ENCODE data around the gene CATSPERD.

The CATSPERD gene, protein sequence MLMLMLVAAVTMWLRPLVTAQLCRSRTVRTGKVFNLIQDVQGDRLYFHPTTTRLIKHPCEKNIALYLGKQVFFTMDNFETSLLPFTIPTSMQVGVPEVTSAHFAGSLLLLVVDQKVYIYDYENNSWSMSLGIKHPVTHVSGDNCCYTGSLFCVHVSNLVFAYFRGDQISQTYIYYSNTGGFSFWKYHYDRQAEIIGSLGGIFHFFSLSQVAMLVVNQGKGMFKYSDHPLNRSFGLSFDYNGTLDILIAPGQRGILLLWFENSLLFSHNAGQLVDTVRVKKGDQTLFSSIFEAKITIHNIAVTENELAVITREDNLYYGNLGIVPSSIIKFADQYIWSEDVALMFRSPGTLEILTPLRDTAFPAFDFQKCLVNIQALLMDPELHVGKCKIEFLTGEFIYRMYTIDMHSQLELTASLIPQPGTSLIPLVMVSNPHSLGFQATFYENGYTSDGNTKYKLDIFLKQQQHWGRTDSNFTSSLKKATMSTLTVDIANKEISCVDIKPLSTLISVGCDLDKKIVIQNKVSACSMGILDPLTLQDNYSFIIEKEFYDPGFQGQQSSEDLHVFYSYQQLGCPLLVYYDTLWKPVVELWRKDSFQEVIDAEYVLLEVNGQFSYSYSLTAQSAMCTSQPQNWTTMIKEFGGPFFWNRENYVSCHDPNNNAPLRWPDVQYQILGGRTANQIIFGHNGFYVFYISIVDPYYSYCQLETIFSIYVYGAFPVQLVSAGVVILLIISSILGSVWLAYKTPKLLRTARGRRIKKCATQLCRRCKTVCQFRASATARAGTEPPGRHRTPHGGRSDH

DNA sequence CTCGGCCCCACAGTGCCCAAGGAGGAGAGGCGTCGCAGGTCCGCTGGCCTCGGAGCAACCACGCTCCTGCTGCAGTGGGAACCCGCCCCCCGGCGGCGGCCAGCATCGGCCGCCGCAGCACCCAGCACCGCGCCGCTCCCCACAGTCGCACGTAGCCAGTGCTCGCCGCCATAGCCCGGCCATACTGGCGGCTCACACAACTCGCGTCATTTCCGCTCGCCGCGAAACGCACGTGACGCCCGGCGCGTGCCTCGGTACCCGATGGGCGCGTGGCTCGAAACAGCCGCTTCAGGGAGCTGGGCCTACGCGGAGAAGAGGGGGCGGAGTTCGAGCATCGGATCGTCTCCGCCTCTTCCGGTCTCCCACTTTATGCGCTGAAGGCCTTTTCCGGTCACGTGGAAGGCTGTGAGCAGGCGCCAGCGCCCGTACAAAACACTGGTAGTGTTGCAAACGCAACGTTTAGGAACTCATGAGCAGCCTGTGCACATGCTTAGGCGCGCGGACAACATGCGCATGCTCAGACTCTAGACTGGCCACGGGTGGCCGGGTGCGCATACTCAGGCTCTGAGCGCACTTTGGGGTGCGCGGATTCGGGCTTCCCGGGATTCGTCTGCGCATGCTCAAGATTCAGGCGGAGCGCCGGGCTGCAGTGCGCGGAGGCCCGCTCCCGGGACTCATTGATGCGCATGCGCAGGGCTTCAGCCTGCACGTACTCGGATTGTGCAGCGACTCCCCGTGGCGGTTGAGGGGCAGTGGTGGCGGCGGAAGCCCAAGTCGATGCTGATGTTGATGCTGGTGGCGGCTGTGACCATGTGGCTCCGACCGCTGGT lies at the start of gene CATSPERD, which contains the start of gene LONP1:
CATSPERD (plus strand) TSS at position 677 of the 830 bp plus-strand sequence; CDS start at position 778, 101 bp downstream.
LONP1 (minus strand) TSS at position 186 of the 830 bp plus-strand sequence; CDS start at position 172, 14 bp downstream.
- Mint-ChIP-seq H3K36me3 (ENCODE audit: low read depth) (peaks cover 13% of the 10 kb centered on the region), H3K4me3 (peak within 1 kb of the TSS; percentile 85), H3K4me1 (ENCODE audit: low read depth) (peaks cover 29% of the 10 kb centered on the region), H3K27ac (peak within 1 kb of the TSS; percentile 93), H3K9me3 (no peaks in the 10 kb centered on the region), H3K27me3 (peaks cover 2% of the 10 kb centered on the region)
- intact Hi-C loops (cut with micrococcal nuclease) = loop anchor here (1.0 to 2.0 kb wide), 3 partner anchors 30 to 185 kb away; partner anchors contain the start of genes MICOS13, RPL36 and VMAC

DNA sequence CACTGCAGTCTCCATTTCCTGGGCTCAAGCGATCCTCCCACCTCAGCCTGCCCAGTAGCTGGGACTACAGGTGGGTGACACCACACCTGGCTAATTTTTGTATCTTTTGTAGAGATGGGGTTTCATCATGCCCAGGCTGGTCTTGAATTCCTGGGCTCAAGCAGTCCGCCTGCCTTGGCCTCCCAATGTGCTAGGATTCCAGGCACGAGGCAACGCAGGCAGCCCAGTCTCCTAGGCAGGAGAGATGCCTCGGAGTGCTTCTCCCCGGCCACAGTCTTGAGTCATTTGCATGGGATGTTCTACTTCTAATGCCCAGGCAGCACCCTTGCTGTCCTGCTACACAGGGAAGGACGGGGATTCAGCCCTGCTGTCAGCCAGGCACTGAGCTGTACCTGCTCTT lies 48.8 kb upstream of the CATSPERD start:
- no peaks in the 10 kb centered on the region for H3K9me3 Mint-ChIP-seq
- H3K36me3 Mint-ChIP-seq (ENCODE audit: low read depth) = peaks cover 77% of the 10 kb centered on the region
- no peak overlapping the region for H3K27ac Mint-ChIP-seq
- intact Hi-C loops (cut with micrococcal nuclease) = no loop called here
- no peak overlapping the region for H3K4me3 Mint-ChIP-seq
- H3K4me1 Mint-ChIP-seq (ENCODE audit: low read depth) = no peaks in the 10 kb centered on the region
- no peaks in the 10 kb centered on the region for H3K27me3 Mint-ChIP-seq

DNA sequence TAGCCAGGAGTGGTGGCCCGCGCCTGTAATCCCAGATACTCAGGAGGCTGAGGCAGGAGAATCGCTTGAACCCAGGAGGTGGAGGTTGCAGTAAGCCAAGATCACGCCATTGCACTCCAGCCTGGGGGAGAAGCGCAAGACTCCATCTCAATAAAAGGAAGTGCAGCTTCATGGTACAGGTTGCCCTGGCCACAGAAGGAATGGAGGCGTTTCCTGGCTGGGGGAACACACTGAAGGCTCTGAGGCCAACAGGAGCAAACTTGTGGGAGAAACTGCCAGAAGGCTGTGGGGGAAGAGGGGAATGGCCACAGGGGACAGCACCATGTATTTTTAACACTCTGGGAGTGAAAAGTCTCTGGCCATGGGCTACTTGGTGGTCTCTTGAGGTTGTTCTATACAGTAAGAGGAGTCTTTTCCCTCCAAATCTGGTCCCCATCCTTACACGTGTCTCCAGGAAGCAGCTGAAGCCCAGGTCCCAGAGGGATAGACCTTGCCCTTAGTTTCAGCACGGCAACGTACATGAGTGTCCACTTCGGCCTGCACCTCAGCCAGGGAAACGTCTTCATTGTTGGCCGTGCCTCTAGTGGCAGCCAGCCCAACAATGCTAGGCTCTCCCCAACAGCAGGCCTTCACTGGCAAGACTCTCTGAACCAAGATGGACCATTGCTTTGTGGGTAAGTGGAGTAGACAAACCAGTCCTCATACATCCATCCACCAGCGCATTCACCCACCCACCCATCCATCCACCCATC lies 47.6 kb upstream of the CATSPERD start:
- H3K27me3 Mint-ChIP-seq = no peaks in the 10 kb centered on the region
- intact Hi-C loops (cut with micrococcal nuclease) = no loop called here
- H3K4me1 Mint-ChIP-seq (ENCODE audit: low read depth) = no peaks in the 10 kb centered on the region
- H3K4me3 Mint-ChIP-seq = no peak overlapping the region
- H3K27ac Mint-ChIP-seq = no peak overlapping the region
- no peaks in the 10 kb centered on the region for H3K9me3 Mint-ChIP-seq
- peaks cover 74% of the 10 kb centered on the region for H3K36me3 Mint-ChIP-seq (ENCODE audit: low read depth)

DNA sequence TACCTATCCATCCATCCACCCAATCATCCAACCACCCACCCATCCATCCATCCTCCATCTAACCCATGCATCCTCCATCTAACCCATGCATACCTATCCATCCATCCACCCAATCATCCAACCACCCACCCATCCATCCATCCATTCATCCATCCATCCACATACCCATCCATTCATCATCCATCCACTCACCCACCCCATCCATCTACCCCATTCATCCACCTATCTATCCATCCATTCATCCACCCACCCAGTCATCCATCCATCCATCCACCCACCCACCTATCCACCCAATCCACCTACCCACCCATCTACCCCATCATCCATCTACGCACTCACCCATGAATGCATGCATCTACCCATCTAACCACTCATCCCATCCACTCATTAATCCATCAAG lies 46.7 kb upstream of the CATSPERD start:
- H3K27me3 Mint-ChIP-seq = no peaks in the 10 kb centered on the region
- H3K4me3 Mint-ChIP-seq = no peak overlapping the region
- peaks cover 70% of the 10 kb centered on the region for H3K36me3 Mint-ChIP-seq (ENCODE audit: low read depth)
- intact Hi-C loops (cut with micrococcal nuclease) = no loop called here
- no peaks in the 10 kb centered on the region for H3K9me3 Mint-ChIP-seq
- H3K27ac Mint-ChIP-seq = no peak overlapping the region
- no peaks in the 10 kb centered on the region for H3K4me1 Mint-ChIP-seq (ENCODE audit: low read depth)

DNA sequence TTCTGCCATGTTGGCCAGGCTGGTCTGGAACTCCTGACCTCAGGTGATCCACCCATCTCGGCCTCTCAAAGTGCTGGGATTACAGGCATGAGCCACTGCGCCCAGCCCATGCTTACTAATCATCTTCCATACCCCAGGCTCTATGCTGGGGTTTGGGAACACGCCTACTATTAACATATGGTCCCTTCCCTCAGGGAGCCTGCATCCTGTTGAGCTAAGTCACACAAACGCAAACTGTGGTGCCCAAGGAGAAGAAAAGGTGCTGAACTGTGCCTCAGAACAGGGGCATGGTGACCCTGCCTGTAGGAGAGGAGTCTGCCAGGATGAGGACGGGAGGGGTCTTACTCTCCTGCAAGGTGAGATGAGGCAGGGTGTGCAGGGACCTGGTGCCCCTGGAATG lies 45.7 kb upstream of the CATSPERD start:
- Mint-ChIP-seq H3K4me3 (no peak overlapping the region), H3K36me3 (ENCODE audit: low read depth) (peaks cover 61% of the 10 kb centered on the region), H3K27ac (no peak overlapping the region), H3K9me3 (no peaks in the 10 kb centered on the region), H3K4me1 (ENCODE audit: low read depth) (peaks cover 9% of the 10 kb centered on the region), H3K27me3 (no peaks in the 10 kb centered on the region)
- intact Hi-C loops (cut with micrococcal nuclease) = no loop called here

DNA sequence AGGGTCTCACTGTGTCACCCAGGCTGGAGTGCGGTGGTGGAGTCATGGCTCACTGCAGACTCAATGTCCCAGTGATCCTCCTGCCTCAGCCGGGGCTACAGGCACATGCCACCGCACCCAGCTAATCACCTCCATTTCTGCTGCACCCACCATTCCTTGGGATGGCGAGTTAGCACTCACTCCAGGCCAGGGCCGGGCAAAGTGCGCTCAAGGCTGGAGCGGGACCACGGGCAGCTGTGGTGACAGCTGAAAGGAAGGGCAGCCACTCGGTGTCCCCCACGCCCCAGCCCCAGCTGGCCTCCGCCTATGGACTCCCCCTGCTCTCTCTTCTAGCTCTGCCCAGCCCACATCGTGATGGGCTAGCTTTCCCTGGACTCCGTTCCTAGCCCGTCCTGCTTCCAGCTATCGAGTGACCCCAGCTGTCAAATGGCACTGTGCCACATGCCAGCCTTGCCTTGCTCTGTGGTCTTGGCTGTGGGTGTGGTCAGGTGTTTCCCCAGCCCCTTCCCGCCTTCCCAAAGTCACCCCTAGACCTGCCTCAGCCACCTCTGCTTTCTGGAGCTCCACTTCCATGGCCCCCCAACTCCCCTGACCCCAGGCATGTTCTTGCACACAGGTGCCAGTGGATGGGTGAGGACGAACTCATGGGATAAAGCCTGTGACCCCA lies 44.2 kb upstream of the CATSPERD start:
- Mint-ChIP-seq H3K4me3 (no peak overlapping the region), H3K36me3 (ENCODE audit: low read depth) (peaks cover 57% of the 10 kb centered on the region), H3K4me1 (ENCODE audit: low read depth) (peaks cover 13% of the 10 kb centered on the region), H3K27me3 (peaks cover under 1% of the 10 kb centered on the region), H3K27ac (no peak overlapping the region), H3K9me3 (no peaks in the 10 kb centered on the region)
- intact Hi-C loops (cut with micrococcal nuclease) = no loop called here

DNA sequence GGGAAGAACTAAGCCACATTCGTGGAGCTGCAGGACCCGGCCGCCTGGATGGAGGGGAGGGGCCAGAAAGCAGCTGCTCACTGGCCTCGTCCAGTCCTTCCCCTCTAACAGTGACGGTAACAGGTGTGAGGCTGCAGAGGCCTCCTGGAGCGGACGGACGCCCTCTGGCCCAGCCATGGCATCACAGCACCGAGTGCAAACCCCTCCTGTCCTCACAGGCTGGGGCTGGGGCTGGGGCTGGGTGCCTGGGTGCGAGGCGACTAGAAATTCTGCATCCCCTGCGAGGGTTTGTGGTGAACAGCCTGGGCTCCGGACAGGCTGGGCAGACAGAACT lies 43.7 kb upstream of the CATSPERD start:
- peaks cover 6% of the 10 kb centered on the region for H3K27me3 Mint-ChIP-seq
- no peak overlapping the region for H3K4me3 Mint-ChIP-seq
- peaks cover 52% of the 10 kb centered on the region for H3K36me3 Mint-ChIP-seq (ENCODE audit: low read depth)
- peaks cover 18% of the 10 kb centered on the region for H3K4me1 Mint-ChIP-seq (ENCODE audit: low read depth)
- intact Hi-C loops (cut with micrococcal nuclease) = no loop called here
- no peak overlapping the region for H3K27ac Mint-ChIP-seq
- H3K9me3 Mint-ChIP-seq = no peaks in the 10 kb centered on the region

DNA sequence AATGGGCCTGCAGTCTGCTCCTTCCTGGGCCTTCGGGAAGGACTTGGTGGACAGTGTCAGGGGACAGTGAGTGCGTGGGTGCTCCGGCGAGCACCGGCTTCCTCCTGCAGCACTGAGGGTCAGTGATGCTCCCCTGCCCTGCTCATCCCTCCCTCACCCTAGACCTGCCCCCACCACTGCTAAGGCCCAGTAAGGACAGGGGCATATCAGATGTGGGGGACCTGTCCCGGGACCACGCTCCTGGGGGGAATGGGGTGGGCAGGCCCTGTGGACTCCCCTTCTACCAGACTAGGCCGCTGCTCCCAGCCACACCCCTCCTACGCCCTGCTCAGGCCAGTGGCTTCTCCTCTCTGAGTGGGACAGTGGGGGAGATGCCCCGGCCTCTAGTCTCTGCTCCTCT lies 43.3 kb upstream of the CATSPERD start:
- no peak overlapping the region for H3K4me3 Mint-ChIP-seq
- H3K4me1 Mint-ChIP-seq (ENCODE audit: low read depth) = peaks cover 22% of the 10 kb centered on the region
- intact Hi-C loops (cut with micrococcal nuclease) = no loop called here
- peaks cover 48% of the 10 kb centered on the region for H3K36me3 Mint-ChIP-seq (ENCODE audit: low read depth)
- no peak overlapping the region for H3K27ac Mint-ChIP-seq
- H3K27me3 Mint-ChIP-seq = peaks cover 8% of the 10 kb centered on the region
- H3K9me3 Mint-ChIP-seq = no peaks in the 10 kb centered on the region

DNA sequence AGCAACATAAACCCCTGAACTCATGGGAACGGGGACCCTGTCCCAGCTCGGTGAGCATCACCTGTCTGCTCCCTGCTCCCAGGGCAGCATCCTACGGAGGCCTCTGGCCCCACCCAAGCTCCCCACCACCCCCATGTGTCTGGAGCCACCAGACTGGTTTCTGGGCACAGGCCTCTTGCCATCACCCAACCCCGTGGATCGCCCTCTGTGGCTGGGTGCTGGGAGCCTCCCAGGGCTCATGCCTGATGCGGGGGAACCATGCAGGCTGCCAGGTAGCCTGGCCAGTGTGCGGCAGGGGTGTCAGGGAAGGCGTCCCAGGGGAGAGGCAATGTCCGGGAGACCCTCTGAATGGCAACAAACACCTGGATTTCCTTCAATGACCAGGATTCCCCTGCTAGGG lies 42.9 kb upstream of the CATSPERD start:
- no peaks in the 10 kb centered on the region for H3K9me3 Mint-ChIP-seq
- peaks cover 22% of the 10 kb centered on the region for H3K4me1 Mint-ChIP-seq (ENCODE audit: low read depth)
- no peak overlapping the region for H3K4me3 Mint-ChIP-seq
- H3K27ac Mint-ChIP-seq = no peak overlapping the region
- intact Hi-C loops (cut with micrococcal nuclease) = no loop called here
- peaks cover 48% of the 10 kb centered on the region for H3K36me3 Mint-ChIP-seq (ENCODE audit: low read depth)
- H3K27me3 Mint-ChIP-seq = peaks cover 11% of the 10 kb centered on the region

DNA sequence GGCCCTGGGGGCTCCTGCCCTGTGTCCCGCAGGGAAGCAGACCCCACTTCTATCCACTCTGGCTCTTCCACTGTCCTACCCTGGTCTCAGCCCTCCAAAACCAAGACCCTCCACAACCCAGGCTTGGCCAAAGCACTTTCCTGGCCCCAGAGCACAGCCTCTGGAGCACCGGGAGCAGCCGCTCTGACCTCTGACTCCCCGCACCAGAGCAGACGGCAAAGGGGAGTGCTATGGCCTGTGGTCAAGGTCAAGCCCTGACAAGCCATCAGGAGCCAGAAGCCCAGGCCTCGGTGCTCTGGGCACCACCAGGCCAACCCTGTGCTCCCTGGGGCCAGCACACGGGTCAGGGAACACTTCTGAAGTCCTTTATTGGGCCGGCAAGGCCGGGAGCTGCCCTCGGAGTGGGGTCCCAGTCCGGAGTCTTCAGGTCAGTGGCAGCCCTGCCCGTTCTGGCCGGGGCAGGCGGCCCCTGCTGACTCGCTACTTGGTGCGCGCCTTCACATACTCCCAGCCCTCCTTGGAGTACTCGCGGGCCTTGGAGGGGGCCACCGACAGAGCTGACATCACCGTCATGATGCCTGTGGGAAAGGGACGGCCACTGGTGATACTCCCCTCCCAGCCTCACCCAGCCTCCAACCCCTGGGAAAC lies 42.2 kb upstream of the CATSPERD start:
- Mint-ChIP-seq H3K36me3 (ENCODE audit: low read depth) (peaks cover 42% of the 10 kb centered on the region), H3K9me3 (no peaks in the 10 kb centered on the region), H3K27me3 (peaks cover 11% of the 10 kb centered on the region), H3K4me1 (ENCODE audit: low read depth) (peaks cover 22% of the 10 kb centered on the region), H3K4me3 (no peak overlapping the region), H3K27ac (no peak overlapping the region)
- intact Hi-C loops (cut with micrococcal nuclease) = no loop called here

DNA sequence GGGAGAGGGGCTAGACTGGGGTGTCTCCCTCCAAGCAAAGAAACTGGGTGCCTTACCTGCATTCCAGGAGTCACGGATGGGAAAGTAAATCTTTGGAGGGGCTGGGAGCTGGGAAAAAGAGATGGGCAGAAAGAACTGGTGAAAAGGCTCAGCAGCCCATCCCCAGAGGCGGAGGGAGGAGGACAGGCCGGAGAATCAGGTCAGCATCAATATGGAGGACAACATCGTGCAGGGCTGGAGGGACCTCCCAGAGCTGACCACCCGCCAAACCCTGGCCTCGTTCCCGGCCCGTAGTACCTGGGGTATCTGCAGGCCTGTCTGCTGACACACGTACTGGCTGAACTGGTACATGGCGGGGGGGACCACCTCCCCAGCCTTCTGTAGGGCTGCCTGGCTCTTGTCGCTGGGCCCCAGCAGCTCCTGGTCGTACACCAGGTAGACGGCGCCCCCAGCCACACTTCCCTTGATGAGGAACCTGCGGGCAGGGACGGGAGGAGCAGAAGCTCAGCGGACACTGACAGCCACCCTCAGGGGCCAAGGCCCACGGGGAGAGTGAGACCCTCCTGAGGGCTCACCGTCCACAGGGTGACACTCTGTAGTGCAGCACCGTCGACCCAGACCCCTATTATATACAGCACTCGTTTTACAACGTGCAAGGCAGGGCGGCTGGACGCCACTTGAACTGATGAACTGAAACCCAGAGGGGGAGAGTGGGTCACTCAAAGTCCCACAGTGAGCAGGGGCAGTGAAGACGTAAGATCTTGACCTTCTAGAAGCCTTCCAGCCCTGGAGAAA lies 41.0 kb upstream of the CATSPERD start:
- Mint-ChIP-seq H3K4me3 (peak overlapping the region; percentile 92), H3K27ac (peak overlapping the region; percentile 89), H3K9me3 (no peaks in the 10 kb centered on the region), H3K4me1 (ENCODE audit: low read depth) (peaks cover 22% of the 10 kb centered on the region), H3K36me3 (ENCODE audit: low read depth) (peaks cover 32% of the 10 kb centered on the region), H3K27me3 (peaks cover 11% of the 10 kb centered on the region)
- intact Hi-C loops (cut with micrococcal nuclease) = loop anchor here (1.0 to 2.0 kb wide), 2 partner anchors 41 to 57 kb away; partner anchors contain the start of genes CATSPERD, LONP1, SAFB and SAFB2

DNA sequence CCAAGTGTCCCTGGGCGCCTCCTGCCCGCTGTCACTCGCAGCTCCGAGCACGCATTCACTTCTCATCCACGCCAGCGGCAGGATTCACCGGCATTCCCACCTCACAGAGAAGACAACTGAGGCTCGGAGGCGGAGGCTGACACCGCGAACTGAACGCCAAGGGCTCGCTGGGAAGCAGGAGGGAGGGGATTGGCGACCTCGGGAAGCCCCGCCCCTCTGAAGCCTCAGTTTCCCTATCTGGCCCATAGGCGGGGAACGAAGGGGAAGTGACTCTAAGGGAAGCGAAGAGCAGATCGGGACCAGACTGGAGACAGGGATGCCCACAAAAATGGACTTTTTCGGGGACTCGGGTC lies 40.4 kb upstream of the CATSPERD start:
- intact Hi-C loops (cut with micrococcal nuclease) = loop anchor here (1.0 to 2.0 kb wide), 2 partner anchors 40 to 57 kb away; partner anchors contain the start of genes CATSPERD, LONP1, SAFB and SAFB2
- peak overlapping the region; percentile 92 for H3K4me3 Mint-ChIP-seq
- peaks cover 11% of the 10 kb centered on the region for H3K27me3 Mint-ChIP-seq
- H3K9me3 Mint-ChIP-seq = no peaks in the 10 kb centered on the region
- peak overlapping the region; percentile 89 for H3K27ac Mint-ChIP-seq
- peaks cover 22% of the 10 kb centered on the region for H3K4me1 Mint-ChIP-seq (ENCODE audit: low read depth)
- H3K36me3 Mint-ChIP-seq (ENCODE audit: low read depth) = peaks cover 32% of the 10 kb centered on the region

Data from dendritic cell treated with granulocyte-macrophage colony-stimulating factor and Interleukin-4, amounts not matched to agents 40 ng/mL and 50 ng/mL, for 4 days (primary cell).